Measurements from ENCODE around the gene C9orf50. TPM values are rescaled to one million over a fixed set of nuclear protein-coding genes. Genes with fewer than 3 reads are reported as not detected.

The C9orf50 gene
- total RNA-seq, 1 donor from 2014 or later = 0.56 TPM

DNA sequence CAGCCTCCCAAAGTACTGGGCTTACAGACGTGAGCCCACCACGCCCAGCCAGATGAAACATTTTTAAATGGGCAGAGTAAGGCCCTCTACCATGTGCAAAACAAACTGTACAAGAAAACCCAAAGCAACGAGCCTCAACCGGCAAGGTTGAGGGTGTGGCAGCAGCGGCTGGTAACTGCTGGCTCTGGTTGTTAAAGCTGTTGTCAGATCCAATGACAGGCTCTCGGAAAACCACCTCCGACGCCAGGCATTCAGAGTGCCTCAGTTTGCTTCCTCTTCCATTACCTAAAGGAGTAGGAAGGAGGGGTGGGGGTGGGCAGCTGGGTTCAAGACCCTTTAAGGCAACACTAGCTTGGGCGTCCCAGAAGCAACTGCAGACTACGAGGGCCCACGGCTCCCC, 23.5 kb upstream of the C9orf50 start:
- Mint-ChIP-seq H3K27ac (ENCODE audit: unreplicated experiment) (no peak overlapping the region), H3K4me1 (ENCODE audit: low read depth, unreplicated experiment) (peaks cover 4% of the 10 kb centered on the region), H3K36me3 (ENCODE audit: unreplicated experiment) (no peaks in the 10 kb centered on the region), H3K4me3 (ENCODE audit: unreplicated experiment) (no peak overlapping the region), H3K9me3 (ENCODE audit: unreplicated experiment) (peaks cover 5% of the 10 kb centered on the region), H3K27me3 (ENCODE audit: unreplicated experiment) (peaks cover 7% of the 10 kb centered on the region)
- no peak for DNase-seq
- no peak for TF ChIP-seq CTCF (IDR thresholded peaks at IDR 0.05; ENCODE audit: partially characterized antibody, unreplicated experiment)

- no peak for TF ChIP-seq CTCF (IDR thresholded peaks at IDR 0.05; ENCODE audit: partially characterized antibody, unreplicated experiment)
- Mint-ChIP-seq H3K4me3 (ENCODE audit: unreplicated experiment) (no peak overlapping the region), H3K36me3 (ENCODE audit: unreplicated experiment) (no peaks in the 10 kb centered on the region), H3K27ac (ENCODE audit: unreplicated experiment) (no peak overlapping the region), H3K4me1 (ENCODE audit: low read depth, unreplicated experiment) (peaks cover 4% of the 10 kb centered on the region), H3K27me3 (ENCODE audit: unreplicated experiment) (peaks cover 7% of the 10 kb centered on the region), H3K9me3 (ENCODE audit: unreplicated experiment) (peaks cover 5% of the 10 kb centered on the region)
- no peak for DNase-seq
Observed at GRCh38 chr9:129643706-129644105, 22.8 kb upstream of the C9orf50 start.

DNA sequence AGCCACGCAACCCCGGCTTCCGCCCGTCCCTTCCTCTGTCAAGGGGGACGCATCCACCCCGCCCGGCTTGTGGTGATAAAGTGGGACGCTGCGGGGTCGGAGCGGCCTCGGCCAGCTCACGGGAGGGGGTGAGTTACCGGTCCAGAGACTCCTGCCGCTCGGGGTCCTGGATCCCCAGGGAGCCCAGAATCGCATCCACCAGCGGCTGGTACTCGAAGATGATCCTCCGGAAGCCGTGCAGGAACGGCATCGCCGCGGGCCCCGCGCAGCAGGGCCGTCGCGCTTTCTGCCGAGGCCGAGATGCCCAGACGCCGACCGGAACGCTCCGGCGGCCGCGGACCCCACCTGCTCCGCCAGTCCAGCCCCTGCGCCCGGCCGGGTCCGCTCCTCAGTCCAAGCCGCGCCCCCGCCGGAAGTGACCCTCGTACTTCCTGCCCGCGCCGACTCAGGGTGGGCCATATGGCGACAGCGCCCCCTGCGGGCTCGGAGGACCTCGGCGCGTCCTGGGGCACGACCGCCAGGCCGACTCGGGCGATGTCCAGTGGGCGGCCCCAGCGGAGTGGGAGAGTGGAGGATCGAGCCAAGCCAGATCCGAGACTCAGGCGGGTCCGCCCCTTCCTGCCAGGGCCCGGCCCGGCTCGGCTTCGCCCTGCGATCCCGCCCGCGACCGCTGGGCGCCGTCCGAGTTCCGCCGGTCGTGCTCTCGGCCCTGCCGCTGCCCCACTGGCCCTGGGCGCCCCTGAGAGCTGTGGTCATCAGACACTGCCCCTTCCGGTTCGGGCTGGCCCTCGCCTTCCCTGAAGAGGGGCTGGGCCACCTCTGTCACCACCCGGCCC, 21.1 kb upstream of the C9orf50 start, which contains the start of gene ASB6:
TSS of gene ASB6 (minus strand) at position 402 of the 836 bp plus-strand sequence. CDS start at position 250, 152 bp downstream.
- Mint-ChIP-seq H3K27me3 (ENCODE audit: unreplicated experiment) (peaks cover 18% of the 10 kb centered on the region), H3K4me1 (ENCODE audit: low read depth, unreplicated experiment) (peaks cover 4% of the 10 kb centered on the region), H3K36me3 (ENCODE audit: unreplicated experiment) (no peaks in the 10 kb centered on the region), H3K4me3 (ENCODE audit: unreplicated experiment) (peak within 1 kb of the TSS; percentile 93), H3K9me3 (ENCODE audit: unreplicated experiment) (peaks cover 11% of the 10 kb centered on the region), H3K27ac (ENCODE audit: unreplicated experiment) (peak within 1 kb of the TSS; percentile 77)
- TF ChIP-seq CTCF (IDR thresholded peaks at IDR 0.05; ENCODE audit: partially characterized antibody, unreplicated experiment) = peak; percentile 100
- DNase-seq = peak; percentile 100

- H3K4me1 Mint-ChIP-seq (ENCODE audit: low read depth, unreplicated experiment) = peaks cover 4% of the 10 kb centered on the region
- H3K4me3 Mint-ChIP-seq (ENCODE audit: unreplicated experiment) = peak overlapping the region; percentile 93
- no peak for TF ChIP-seq CTCF (IDR thresholded peaks at IDR 0.05; ENCODE audit: partially characterized antibody, unreplicated experiment)
- peak overlapping the region; percentile 62 for H3K27ac Mint-ChIP-seq (ENCODE audit: unreplicated experiment)
- peaks cover 8% of the 10 kb centered on the region for H3K9me3 Mint-ChIP-seq (ENCODE audit: unreplicated experiment)
- peaks cover 16% of the 10 kb centered on the region for H3K27me3 Mint-ChIP-seq (ENCODE audit: unreplicated experiment)
- DNase-seq = no peak
- H3K36me3 Mint-ChIP-seq (ENCODE audit: unreplicated experiment) = no peaks in the 10 kb centered on the region
Observed at GRCh38 chr9:129640871-129641749, 20.2 kb upstream of the C9orf50 start.
